GM12878 (cell line): Measurements from ENCODE around the gene SV2B. TPM values are rescaled to one million over a fixed set of nuclear protein-coding genes. Genes with fewer than 3 reads are reported as not detected.

Experiments
- ATAC-seq: fragments of 200-7000 bp; cut with Tn5 transposase; 3 replicates; pipeline ENCODE4 v1.9.1; 2020; ENCODE audit warnings: mild to moderate bottlenecking, moderate library complexity
- BruUV-seq: library from RNA; stranded (reverse); fragments of 400-500 nt; replicated peaks from 2 replicates; lab custom pipeline; 2021; lab: Mats Ljungman, UMichigan
- CTCF ChIA-PET: fragments of 300-600 bp; sonication (Branson Sonifier 250); formaldehyde crosslinking; extraction: SDS; loops from one replicate; lab custom pipeline; 2021; ENCODE audit warnings: inconsistent platforms; lab: Yijun Ruan, JAX
- POLR2A ChIA-PET: fragments of 350-600 bp; formaldehyde crosslinking; extraction: SDS; loops from one replicate; lab custom pipeline; 2021; ENCODE audit warnings: inconsistent platforms; lab: Charles Lee
- RAD21 ChIA-PET: fragments of 300-600 bp; sonication (Branson Sonifier 250); formaldehyde crosslinking; loops from one replicate; lab custom pipeline; 2023; ENCODE audit warnings: antibody characterized with exemption; ENCODE audit not compliant: unreplicated experiment; lab: Charles Lee
- SMC1A ChIA-PET: fragments of 300-600 bp; sonication (Branson Sonifier 250); formaldehyde crosslinking; loops from one replicate; lab custom pipeline; 2023; ENCODE audit not compliant: unreplicated experiment, uncharacterized antibody; lab: Charles Lee
- DNase-seq: peaks from one replicate; pipeline ENCODE4 v3.0.0-alpha.2; 2011; ENCODE audit warnings: low read depth, low spot score
- FAIRE-seq: peaks from 3 replicates; lab custom pipeline; 2011; peaks lifted over from hg19 to GRCh38; lab: Jason Lieb, UNC
- H2AFZ ChIP-seq: 2 replicates; pipeline ENCODE4 v1.6.0; 2011; ENCODE audit warnings: low read depth, low read length, control low read depth; ENCODE audit not compliant: control insufficient read depth
- H3K27ac ChIP-seq: 2 replicates; pipeline ENCODE4 v1.5.1; 2011; ENCODE audit warnings: control low read depth; ENCODE audit not compliant: control insufficient read depth, insufficient read depth
- H3K27me3 ChIP-seq, 2 experiments: replicated peaks in 1 of 2; 2 replicates each; pipeline versions ENCODE4 v1.6.0 to v1.6.1; 2011; ENCODE audit warnings: low read length in 1 of 2; ENCODE audit not compliant: control insufficient read depth in 2 of 2, insufficient read depth in 2 of 2
- H3K36me3 ChIP-seq, 2 experiments: 2 replicates each; pipeline ENCODE4 v1.5.1; 2011; ENCODE audit warnings: low read length in 1 of 2; ENCODE audit not compliant: control insufficient read depth in 2 of 2, insufficient read depth in 2 of 2
- H3K4me1 ChIP-seq: 2 replicates; pipeline ENCODE4 v1.6.1; 2011; ENCODE audit warnings: mild to moderate bottlenecking, low read length, moderate library complexity, mixed read lengths; ENCODE audit not compliant: control insufficient read depth, insufficient read depth
- H3K4me2 ChIP-seq: 2 replicates; pipeline ENCODE4 v1.6.0; 2011; ENCODE audit warnings: control low read depth; ENCODE audit not compliant: control insufficient read depth, insufficient read depth
- H3K4me3 ChIP-seq: fragments of 200-600 bp; sonication (generic); 2 replicates; pipeline ENCODE4 v1.5.1; 2016
- H3K79me2 ChIP-seq: 2 replicates; pipeline ENCODE4 v1.6.0; 2011; ENCODE audit warnings: low read length; ENCODE audit not compliant: control insufficient read depth, insufficient read depth
- H3K9ac ChIP-seq: 2 replicates; pipeline ENCODE4 v1.8.0; 2011; ENCODE audit warnings: low read length, control low read depth, mixed read lengths; ENCODE audit not compliant: control insufficient read depth, insufficient read depth
- H3K9me3 ChIP-seq: replicated peaks from 3 replicates; pipeline ENCODE4 v1.5.1; 2011; ENCODE audit warnings: mild to moderate bottlenecking, low read length; ENCODE audit not compliant: control insufficient read depth, insufficient read depth
- H4K20me1 ChIP-seq: 2 replicates; pipeline ENCODE4 v1.6.0; 2011; ENCODE audit not compliant: control insufficient read depth, insufficient read depth
- CBX3 ChIP-seq: fragments of 200-600 bp; sonication (generic); IDR thresholded peaks from 2 replicates; pipeline ENCODE4 v1.6.1; 2016; ENCODE audit warnings: low read depth, borderline replicate concordance
- CHD2 ChIP-seq: IDR thresholded peaks from 2 replicates; pipeline ENCODE4 v1.6.1; 2011; ENCODE audit warnings: low read depth, low read length, improper control_type of control experiment, borderline replicate concordance
- CREB1 ChIP-seq: IDR thresholded peaks from 2 replicates; pipeline ENCODE4 v1.6.1; 2012; ENCODE audit warnings: low read depth, mild to moderate bottlenecking, inconsistent platforms
- FOS ChIP-seq: IDR thresholded peaks from 3 replicates; pipeline ENCODE4 v1.6.1; 2011; ENCODE audit warnings: borderline replicate concordance; ENCODE audit not compliant: insufficient read length; ENCODE audit errors: extremely low read depth
- FOXK2 ChIP-seq: fragments of 450-650 bp; IDR thresholded peaks from 2 replicates; pipeline ENCODE4 v1.6.1; 2017; ENCODE audit warnings: mild to moderate bottlenecking, moderate library complexity
- HDGF ChIP-seq: fragments of 450-650 bp; IDR thresholded peaks from 2 replicates; pipeline ENCODE4 v1.6.1; 2016; ENCODE audit warnings: antibody characterized with exemption
- IKZF2 ChIP-seq, 2 experiments: fragments of 450-650 bp; IDR thresholded peaks; 2 replicates each; pipeline ENCODE4 v1.6.1; 2017; ENCODE audit warnings: mild to moderate bottlenecking in 2 of 2, moderate library complexity in 2 of 2
- JUNB ChIP-seq: IDR thresholded peaks from 2 replicates; pipeline ENCODE4 v1.6.1; 2016; ENCODE audit warnings: antibody characterized with exemption, mild to moderate bottlenecking
- MYB ChIP-seq: fragments of 150-350 bp; IDR thresholded peaks from 2 replicates; pipeline ENCODE4 v1.6.1; 2014; ENCODE audit warnings: mild to moderate bottlenecking, low read depth, low read length, borderline replicate concordance
- NFYA ChIP-seq: IDR thresholded peaks from 2 replicates; pipeline ENCODE4 v1.6.1; 2011; ENCODE audit warnings: low read depth, mild to moderate bottlenecking, low read length, improper control_type of control experiment, borderline replicate concordance
- NR2C1 ChIP-seq: fragments of 450-650 bp; IDR thresholded peaks from 2 replicates; pipeline ENCODE4 v1.6.1; 2017; ENCODE audit warnings: antibody characterized with exemption, mild to moderate bottlenecking, moderate library complexity
- NRF1 ChIP-seq: conservative IDR thresholded peaks from 2 replicates; pipeline ENCODE4 v1.6.1; 2011; ENCODE audit warnings: mild to moderate bottlenecking, low read depth, low read length, improper control_type of control experiment
- POLR2A ChIP-seq: IDR thresholded peaks from 2 replicates; pipeline ENCODE4 v1.6.1; 2011; ENCODE audit warnings: low read depth, mild to moderate bottlenecking, low read length
- SMAD1 ChIP-seq: fragments of 450-650 bp; IDR thresholded peaks from 2 replicates; pipeline ENCODE4 v1.6.1; 2018; ENCODE audit warnings: mild to moderate bottlenecking, low read depth; ENCODE audit not compliant: partially characterized antibody
- SPI1 ChIP-seq: IDR thresholded peaks from 2 replicates; pipeline ENCODE4 v1.6.1; 2011; ENCODE audit warnings: low read depth, mild to moderate bottlenecking, low read length, moderate library complexity, borderline replicate concordance; ENCODE audit not compliant: insufficient read depth
- TBL1XR1 ChIP-seq: IDR thresholded peaks from 2 replicates; pipeline ENCODE4 v1.6.1; 2012; ENCODE audit warnings: low read depth, low read length, improper control_type of control experiment
- WRNIP1 ChIP-seq: IDR thresholded peaks from 2 replicates; pipeline ENCODE4 v1.6.1; 2011; ENCODE audit warnings: low read depth, low read length, improper control_type of control experiment, borderline replicate concordance
- YBX1 ChIP-seq: fragments of 450-650 bp; IDR thresholded peaks from 2 replicates; pipeline ENCODE4 v1.6.1; 2016; ENCODE audit warnings: antibody characterized with exemption
- ZZZ3 ChIP-seq: IDR thresholded peaks from 2 replicates; pipeline ENCODE4 v1.6.1; 2011; ENCODE audit warnings: low read depth; ENCODE audit not compliant: control insufficient read depth, insufficient read length
- WGBS: methylation state at CpG from one replicate; pipeline ENCODE4 v1.1.6; 2016; ENCODE audit warnings: low lambda C conversion rate; ENCODE audit not compliant: insufficient replicate concordance, insufficient coverage; ENCODE audit errors: missing lambda C conversion rate; 5-methylcytosine and 5-hydroxymethylcytosine counted together
- in situ Hi-C: fragments of 300-500 bp; cut with MboI; formaldehyde crosslinking; loops from 9 replicates; pipeline ENCODE4 v1.14.3; 2018; ENCODE audit warnings: mixed read lengths
- intact Hi-C: fragments of 100-400 bp; cut with micrococcal nuclease; formaldehyde crosslinking; loops from one replicate; pipeline ENCODE4 v1.14.2; 2022; ENCODE audit not compliant: unreplicated experiment
- polyA plus RNA-seq, 11 experiments: library from polyadenylated mRNA; depleted of rRNA in 4 of 11; unstranded in 6 of 11; stranded (reverse) in 5 of 11; fragments of >200 nt; fragmentation: Nextera tagmentation in 4 of 11; fragmentation: Illumina TruSeq in 1 of 11; extraction: Ambion mirVana in 4 of 11; extraction: Trizol in 1 of 11; gene quantifications; 1 replicate in 1 of 11; 2 replicates in 10 of 11; pipeline versions ENCODE4 v1.2.1 to v1.2.3, GENCODE V29; 2011 to 2016; ENCODE audit warnings: inconsistent platforms in 2 of 11, missing spikeins in 2 of 11, low read depth in 1 of 11
- total RNA-seq, 4 experiments: library from RNA; depleted of rRNA in 3 of 4; stranded (reverse); fragments of >200 nt in 3 of 4; fragmentation: Illumina TruSeq in 1 of 4; extraction: Trizol in 1 of 4; gene quantifications; 2 replicates each; pipeline versions ENCODE4 v1.2.1 to v1.2.3, GENCODE V29; 2013 to 2021

Gene SV2B
- total and polyA plus RNA-seq, 10 of the 15 experiments (the other 5 are each of a cell fraction or from before 2014, with no cell fraction given): 0.03 to 1.7 (median 1.3) TPM

DNA sequence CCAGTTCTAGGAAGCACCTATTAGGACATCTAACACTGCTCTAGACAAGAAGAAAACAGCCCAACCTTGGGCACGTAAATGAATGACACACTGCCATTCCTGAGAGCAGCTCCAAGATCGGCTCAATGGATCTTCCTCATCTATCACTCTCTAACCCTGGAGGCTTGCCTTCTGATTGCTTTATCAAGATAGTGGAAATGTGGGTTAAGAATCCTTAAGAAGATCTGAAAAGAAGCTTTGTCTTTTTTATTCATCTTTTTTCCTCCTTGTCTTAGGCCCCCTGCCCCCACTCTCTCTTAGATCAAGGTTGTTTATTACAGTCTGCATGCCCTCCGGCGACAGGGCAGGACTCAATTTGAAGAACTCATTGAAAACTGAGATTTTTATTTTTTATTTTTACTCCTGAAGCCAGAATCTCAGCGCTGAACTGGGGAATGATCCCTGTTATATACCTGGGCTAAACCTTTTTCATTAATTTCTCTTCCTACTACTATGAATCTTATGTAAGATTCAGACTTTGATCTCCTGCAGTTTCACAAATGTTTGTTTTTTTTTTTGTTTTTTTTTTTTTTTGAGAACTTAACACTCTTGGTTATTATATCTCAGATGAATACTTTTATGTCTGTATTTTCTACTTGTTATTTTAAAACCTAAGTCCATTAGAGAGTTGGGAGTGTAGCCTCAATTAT is 219.5 kb downstream of the SV2B start:
- WGBS: 27% methylated on average over 5 of the region's 5 CpGs
- Histone ChIP-seq H3K36me3 (no peaks in the 10 kb centered on the region), H3K79me2 (no peaks in the 10 kb centered on the region), H3K4me3 (no peak overlapping the region), H3K9me3 (no peaks in the 10 kb centered on the region), H3K27me3 (no peaks in the 10 kb centered on the region), H3K4me1 (no peaks in the 10 kb centered on the region), H3K4me2 (no peak overlapping the region), H2AFZ (no peak overlapping the region), H4K20me1 (no peaks in the 10 kb centered on the region), H3K9ac (no peak overlapping the region), H3K27ac (no peak overlapping the region)
- SMC1A ChIA-PET: no interaction called here
- no peak for TF ChIP-seq SPI1
- TF ChIP-seq CBX3: no peak
- no peak for TF ChIP-seq FOXK2
- TF ChIP-seq NRF1: no peak
- no peak for TF ChIP-seq CHD2
- no peak for TF ChIP-seq FOS
- TF ChIP-seq JUNB: no peak
- no peak for TF ChIP-seq WRNIP1
- TF ChIP-seq NFYA: no peak
- no peak for TF ChIP-seq ZZZ3
- no peak for TF ChIP-seq IKZF2 (IDR thresholded peaks at IDR 0.05)
- no peak for TF ChIP-seq CREB1
- no peak for TF ChIP-seq HDGF
- TF ChIP-seq YBX1: no peak
- TF ChIP-seq MYB: no peak
- TF ChIP-seq NR2C1: no peak
- no peak for TF ChIP-seq TBL1XR1
- no peak for TF ChIP-seq POLR2A
- TF ChIP-seq SMAD1: no peak
- RAD21 ChIA-PET: no interaction called here
- intact Hi-C loops: no loop called here
- in situ Hi-C loops: no loop called here
- DNase-seq (no peak), FAIRE-seq (no peak), ATAC-seq (no peak)
- BruUV-seq: no TSS peak
- POLR2A ChIA-PET: no interaction called here
- CTCF ChIA-PET: interaction anchor here (1.5 kb wide), 1 partner anchor 387 kb away, joined by 4 read pairs; no protein-coding TSS in a partner anchor
